Measurements from ENCODE around the gene SYNE4.
"Not testable (repeated sequence)": the region's sequence is repeated elsewhere in the genome, so short reads cannot be mapped to it uniquely, and the experiment has no call there.

The SYNE4 gene, protein sequence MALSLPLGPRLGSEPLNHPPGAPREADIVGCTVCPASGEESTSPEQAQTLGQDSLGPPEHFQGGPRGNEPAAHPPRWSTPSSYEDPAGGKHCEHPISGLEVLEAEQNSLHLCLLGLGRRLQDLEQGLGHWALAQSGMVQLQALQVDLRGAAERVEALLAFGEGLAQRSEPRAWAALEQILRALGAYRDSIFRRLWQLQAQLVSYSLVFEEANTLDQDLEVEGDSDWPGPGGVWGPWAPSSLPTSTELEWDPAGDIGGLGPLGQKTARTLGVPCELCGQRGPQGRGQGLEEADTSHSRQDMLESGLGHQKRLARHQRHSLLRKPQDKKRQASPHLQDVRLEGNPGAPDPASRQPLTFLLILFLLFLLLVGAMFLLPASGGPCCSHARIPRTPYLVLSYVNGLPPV

GRCh38 chr19:36008336-36008978, at the start of gene SYNE4:
Gene SYNE4, minus strand, starts transcription at chr19:36008813. Its CDS starts 132 bp downstream, at chr19:36008681.
- no peak for DNase-seq

- peak; percentile 94 for DNase-seq
Measured at GRCh38 chr19:36054733-36055686, 46.4 kb upstream of the SYNE4 start, which contains the start of gene WDR62. Gene WDR62, plus strand, starts transcription at chr19:36054897. Its CDS starts 75 bp downstream, at chr19:36054972.

GRCh38 chr19:36054119-36054732, 45.6 kb upstream of the SYNE4 start, which contains the start of gene THAP8:
Gene THAP8, minus strand, starts transcription at chr19:36054285. Its CDS starts 68 bp downstream, at chr19:36054217.
- peak; percentile 100 for DNase-seq

GRCh38 chr19:36051637-36052036, 43.0 kb upstream of the SYNE4 start:
- DNase-seq, result no peak

DNA sequence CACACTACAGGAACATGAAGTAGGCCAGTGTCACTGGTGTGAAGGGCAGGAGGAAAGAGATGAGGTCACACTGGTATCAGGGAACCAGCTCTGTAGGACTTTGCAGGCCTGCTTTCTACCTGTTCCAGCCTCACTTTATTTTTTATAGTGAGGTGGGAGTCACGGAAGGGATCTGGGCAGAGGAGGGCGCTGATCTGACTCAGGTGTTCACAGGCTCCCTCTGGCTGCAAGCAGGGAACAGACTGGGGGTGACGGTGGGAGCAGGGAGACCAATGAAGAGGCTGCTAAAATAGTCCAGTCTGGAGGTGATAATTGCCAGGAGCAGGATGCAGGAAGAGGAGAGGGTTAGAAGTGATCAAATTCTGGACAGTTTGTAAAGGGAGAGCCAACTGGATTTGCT, 42.6 kb upstream of the SYNE4 start:
- no peak for DNase-seq

DNA sequence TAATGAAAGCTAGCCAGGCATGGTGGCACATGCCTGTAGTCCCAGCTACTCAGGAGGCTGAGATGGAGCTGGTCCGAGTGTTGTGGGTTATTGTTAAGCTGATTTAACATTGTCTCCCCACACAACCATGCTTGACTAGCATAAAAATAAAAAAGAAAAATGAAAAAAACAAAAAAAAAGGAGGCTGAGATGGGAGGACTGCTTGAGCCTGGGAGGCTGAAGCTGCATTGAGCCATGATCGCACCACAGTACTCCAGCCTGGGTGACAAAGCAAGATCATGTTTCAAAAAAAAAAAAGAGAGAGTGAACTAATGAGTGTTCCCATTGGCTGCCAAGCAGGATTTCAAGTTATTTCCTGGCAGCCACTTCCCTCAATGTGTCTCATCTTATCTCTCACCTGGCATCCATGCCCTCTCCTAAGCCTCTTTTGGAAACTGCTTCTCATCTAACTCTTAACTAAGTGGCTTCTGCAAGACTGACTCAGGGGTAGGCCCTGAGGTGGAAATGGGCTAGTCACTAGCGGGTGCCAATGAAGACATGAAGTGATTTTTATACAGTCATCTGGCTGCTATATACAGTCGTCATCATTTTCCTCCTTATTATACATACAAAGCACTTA, 40.6 kb upstream of the SYNE4 start:
- DNase-seq, result no peak

GRCh38 chr19:36047835-36048234, 39.2 kb upstream of the SYNE4 start:
- no peak for DNase-seq

DNA sequence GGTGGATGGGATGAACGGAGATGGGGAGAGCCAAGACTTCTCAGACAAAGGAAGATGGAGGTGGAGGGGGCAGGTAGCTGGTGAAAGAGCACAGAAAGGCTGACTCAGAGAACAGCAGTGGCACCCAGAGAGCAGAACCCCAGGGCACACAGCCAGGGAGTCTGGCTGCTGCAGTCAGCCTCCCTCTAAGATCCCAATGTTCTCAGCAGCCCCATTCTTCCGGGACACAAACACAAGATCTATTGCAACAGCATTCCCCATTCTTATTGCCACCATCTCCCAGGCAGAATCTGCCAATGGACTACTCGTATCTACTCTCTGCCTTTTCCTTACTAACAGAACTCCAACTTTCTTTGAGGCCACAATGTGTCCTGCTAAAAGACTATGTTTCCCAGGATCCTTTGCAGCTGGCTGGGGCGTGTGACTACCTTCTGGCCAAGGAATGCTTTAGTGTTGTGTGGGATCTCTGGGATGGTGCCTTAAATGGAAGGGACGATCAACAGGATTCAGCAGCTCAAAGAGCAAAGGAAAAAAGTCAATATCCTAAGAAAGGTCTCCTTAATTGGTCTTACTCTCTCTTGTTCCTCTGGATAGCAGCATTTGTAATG, 37.9 kb upstream of the SYNE4 start:
- DNase-seq, result no peak

DNA sequence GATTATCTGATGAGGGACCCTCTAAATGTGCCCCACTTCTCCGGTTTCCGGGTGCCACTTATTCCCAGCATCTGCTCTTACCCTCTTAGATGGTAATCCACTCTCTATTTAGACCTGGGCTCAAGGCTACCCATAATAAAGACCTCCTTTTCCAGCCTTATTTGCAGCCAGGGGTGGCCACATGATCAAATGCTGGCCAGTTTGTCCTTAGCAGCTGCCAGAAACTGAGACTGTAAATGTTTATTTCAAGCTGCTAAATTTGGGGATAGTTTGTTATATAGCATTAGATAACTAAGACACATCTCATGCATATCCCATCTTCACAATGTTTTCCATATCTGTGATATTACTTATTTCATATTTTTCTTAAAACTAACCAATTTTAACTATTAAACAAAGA, 35.3 kb upstream of the SYNE4 start:
- DNase-seq, result no peak

GRCh38 chr19:36041831-36042230, 33.2 kb upstream of the SYNE4 start:
- no peak for DNase-seq

- DNase-seq, result not testable (repeated sequence)
Measured at GRCh38 chr19:36041092-36041491, 32.5 kb upstream of the SYNE4 start.

DNA sequence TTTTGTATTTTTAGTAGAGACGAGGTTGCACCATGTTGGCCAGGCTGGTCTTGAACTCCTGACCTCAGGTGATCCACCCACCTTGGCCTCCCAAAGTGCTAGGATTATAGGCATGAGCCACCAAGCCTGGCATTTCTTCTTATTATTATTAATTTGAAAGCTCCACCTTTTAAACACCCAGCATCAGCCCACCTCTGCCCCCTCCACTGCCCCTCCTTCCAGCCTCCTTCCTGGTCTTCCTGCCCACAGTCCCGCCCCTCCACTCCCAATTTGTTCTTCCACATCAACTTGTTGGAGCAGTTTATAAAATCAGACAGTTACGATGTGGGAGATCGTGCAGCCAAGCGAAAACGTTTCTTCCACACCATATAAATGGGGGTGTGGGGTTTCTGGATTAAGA, 31.9 kb upstream of the SYNE4 start:
- no peak for DNase-seq

GRCh38 chr19:36032251-36033104, 23.9 kb upstream of the SYNE4 start, which contains the start of gene CLIP3:
Gene CLIP3, minus strand, starts transcription at chr19:36032873. Its CDS starts 516 bp downstream, at chr19:36032357.
- peak; percentile 35 for DNase-seq

GRCh38 chr19:36031308-36031707, 22.7 kb upstream of the SYNE4 start:
- DNase-seq, result no peak

GRCh38 chr19:36030264-36031148, 21.9 kb upstream of the SYNE4 start:
- DNase-seq, result no peak

DNA sequence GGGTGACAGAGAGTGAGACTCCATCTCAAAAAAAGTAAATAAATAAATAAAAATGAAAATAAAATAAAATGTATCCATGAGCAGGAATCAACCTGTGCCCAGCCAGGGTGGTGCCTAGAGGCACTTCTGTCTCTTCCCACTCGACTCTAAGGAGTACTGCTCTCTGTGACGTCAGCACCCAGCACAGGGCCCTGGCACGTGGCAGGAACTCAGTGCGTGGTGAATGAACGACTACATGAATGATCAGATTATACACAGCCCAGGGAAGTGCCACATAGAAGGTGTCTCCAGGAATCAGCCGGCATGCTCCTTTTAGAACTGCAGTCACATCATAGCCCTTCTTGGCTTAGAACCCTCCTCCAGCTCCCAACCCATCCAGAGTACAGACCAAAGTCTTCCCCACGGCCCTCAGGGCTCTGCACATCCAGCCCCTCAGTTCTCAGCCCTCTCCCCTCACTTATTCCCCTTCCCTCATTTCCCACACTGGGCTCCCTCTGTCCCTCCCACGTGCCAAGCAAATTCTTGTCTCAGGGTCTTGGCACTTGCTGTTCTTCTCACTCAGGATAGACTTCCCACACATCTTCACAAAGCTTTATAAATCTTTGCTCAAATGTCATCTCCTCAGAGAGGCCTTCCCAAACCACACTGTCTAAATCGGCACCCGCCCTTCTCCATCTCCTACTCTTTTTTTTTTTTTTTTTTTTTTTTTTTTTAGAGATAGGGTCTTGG, 19.9 kb upstream of the SYNE4 start:
- no peak for DNase-seq

GRCh38 chr19:36027696-36028095, 19.1 kb upstream of the SYNE4 start:
- DNase-seq, result no peak

DNA sequence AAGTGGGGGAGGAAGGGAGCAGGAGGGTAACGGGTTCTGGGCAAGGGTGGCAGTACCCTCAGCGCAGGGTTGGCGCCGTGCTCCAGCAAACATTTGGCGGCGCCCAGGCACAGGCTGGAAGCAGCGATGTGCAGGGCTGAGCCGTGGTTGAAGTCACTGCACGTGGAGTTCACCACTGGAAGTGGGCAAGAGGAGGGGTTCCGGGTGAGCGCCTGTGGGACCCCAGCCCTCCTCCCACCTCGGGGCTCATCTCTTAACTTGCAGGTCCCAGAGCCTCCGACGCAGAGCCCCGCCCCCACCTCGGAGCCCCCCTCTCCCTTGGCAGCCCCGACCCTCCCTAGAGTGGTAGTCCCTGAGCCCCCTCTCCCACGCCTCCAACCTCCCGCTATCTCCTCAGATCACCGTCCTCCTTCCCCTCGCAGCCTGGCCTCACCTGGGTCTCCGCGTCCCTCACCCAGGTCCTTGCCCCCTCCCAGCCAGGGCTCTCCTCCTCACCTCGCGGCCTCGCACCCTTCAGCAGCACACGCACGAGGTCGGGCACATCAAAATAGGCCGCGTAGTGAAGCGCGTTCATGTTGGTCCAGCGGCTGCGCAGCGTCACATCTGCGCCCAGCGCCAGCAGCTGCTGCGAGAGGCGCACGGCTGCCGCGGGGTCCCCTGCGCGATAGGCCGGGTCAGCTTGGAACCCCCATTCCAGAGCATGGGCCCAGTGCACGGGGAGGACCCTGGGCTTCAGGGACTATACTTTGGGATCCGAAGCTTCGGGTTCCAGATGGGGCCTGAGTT, 17.7 kb upstream of the SYNE4 start:
- no peak for DNase-seq

All from CD4-positive, alpha-beta T cell treated with Interleukin-12 subunit alpha and Interleukin-12 subunit beta, for 1 hour (primary cell).